Measurements from ENCODE around the gene GPR27.

The GPR27 gene

GRCh38 chr3:71723452-71724170 lies 30.0 kb upstream of the GPR27 start:
- no peak for DNase-seq (ENCODE audit: low read depth)
- H3K4me3 ChIP-seq (ENCODE audit: low read depth, low read length): no peak overlapping the region
- TF ChIP-seq, protein P1, sequence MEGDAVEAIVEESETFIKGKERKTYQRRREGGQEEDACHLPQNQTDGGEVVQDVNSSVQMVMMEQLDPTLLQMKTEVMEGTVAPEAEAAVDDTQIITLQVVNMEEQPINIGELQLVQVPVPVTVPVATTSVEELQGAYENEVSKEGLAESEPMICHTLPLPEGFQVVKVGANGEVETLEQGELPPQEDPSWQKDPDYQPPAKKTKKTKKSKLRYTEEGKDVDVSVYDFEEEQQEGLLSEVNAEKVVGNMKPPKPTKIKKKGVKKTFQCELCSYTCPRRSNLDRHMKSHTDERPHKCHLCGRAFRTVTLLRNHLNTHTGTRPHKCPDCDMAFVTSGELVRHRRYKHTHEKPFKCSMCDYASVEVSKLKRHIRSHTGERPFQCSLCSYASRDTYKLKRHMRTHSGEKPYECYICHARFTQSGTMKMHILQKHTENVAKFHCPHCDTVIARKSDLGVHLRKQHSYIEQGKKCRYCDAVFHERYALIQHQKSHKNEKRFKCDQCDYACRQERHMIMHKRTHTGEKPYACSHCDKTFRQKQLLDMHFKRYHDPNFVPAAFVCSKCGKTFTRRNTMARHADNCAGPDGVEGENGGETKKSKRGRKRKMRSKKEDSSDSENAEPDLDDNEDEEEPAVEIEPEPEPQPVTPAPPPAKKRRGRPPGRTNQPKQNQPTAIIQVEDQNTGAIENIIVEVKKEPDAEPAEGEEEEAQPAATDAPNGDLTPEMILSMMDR (conservative IDR thresholded peaks at IDR 0.05; ENCODE audit: low read depth, low read length): no peak

DNA sequence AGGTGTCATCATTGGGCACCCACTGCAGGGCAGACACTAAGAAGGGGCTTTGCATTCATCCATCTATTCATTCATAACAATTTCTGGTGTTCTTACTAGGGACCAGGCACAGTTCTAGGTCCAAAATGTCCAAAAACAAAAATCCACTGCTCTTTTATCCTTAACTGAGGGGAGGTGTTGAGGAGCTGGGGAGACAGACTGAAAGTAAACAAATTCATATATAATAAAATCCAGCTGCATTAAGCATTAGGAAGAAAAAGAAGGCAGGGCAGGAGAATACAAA lies 29.5 kb upstream of the GPR27 start:
- peak overlapping the region; percentile 70 for H3K4me3 ChIP-seq (ENCODE audit: low read depth, low read length)
- DNase-seq (ENCODE audit: low read depth): no peak
- TF ChIP-seq, protein P1 (conservative IDR thresholded peaks at IDR 0.05; ENCODE audit: low read depth, low read length): no peak

DNA sequence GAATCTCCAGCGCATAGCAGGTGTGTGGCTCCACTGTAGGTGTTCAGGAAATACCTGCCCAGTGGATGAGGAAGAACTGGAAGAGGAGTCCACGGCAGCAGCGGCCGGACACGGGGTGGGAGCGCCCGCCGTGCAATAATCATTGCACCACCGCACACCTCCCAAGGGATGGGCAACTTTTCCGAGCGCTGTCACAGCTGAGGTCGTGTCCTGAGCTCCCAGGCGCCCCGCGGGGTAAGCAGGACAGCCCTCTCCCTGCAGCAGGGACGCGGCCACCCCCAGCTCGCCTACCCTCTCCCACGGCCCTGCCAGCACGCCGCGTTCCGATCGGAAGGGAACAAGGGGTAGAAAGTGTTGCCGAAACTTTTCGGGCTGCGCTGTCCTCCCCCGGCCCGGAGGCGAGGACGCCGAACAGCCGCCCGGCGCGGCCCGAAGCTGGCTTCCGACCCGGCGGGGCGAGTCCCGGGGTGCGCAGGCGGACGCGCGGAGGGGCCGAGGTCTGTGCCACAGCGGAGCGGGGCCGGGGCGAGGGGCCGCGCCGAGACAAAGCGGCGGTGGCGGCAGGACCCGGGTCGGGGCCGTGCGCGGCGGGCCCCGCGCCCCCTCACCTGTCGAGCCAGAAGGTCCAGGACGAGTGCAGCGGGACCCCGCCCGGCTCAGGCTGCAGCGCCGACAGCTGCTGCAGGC lies 28.9 kb upstream of the GPR27 start:
- peak overlapping the region; percentile 70 for H3K4me3 ChIP-seq (ENCODE audit: low read depth, low read length)
- TF ChIP-seq, protein P1 (conservative IDR thresholded peaks at IDR 0.05; ENCODE audit: low read depth, low read length): no peak
- DNase-seq (ENCODE audit: low read depth): no peak

DNA sequence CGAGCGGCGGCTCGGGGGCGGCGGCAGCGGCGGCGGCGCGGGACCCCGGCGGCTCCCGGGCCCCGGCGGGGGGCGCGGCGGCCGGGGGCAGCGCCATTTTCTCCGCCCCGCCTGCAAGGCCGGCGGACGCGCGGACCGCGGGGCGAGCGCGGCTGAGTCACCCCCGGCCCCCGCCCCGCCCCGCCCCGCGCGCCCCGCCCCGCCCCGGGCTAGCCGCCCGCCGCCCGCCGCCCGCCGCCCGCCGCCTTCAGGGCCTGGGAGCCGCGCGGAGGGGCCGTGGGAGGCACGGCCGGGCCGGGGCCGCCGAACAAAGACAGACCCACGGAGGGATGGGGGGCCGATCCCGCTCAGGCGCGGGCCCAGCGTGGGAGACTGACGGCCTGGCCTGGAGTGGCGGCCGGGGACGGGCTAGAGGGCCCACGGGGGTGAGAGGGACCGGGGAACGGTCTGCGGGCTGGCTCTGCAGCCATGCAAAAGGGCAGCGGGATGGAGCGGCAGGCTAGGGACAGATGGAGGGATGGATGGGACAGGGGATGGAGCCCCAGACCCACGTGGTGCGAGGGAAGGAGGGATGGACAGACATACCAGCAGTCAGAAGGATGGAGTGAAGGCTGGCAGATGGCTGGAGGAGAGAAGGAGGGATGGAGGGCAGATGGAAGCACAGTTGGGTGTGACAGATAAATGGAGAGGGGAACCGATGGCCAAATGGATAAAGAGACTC lies 28.2 kb upstream of the GPR27 start, which contains the start of gene EIF4E3:
Gene EIF4E3 (minus strand): TSS at position 132 of the 721 bp plus-strand sequence. CDS start 35 bp downstream, at position 97.
- DNase-seq (ENCODE audit: low read depth): peak; percentile 17
- TF ChIP-seq, protein P1 (conservative IDR thresholded peaks at IDR 0.05; ENCODE audit: low read depth, low read length): no peak
- peak within 1 kb of the TSS; percentile 70 for H3K4me3 ChIP-seq (ENCODE audit: low read depth, low read length)

- H3K4me3 ChIP-seq (ENCODE audit: low read depth, low read length): no peak overlapping the region
- DNase-seq (ENCODE audit: low read depth): no peak
- TF ChIP-seq, protein P1 (conservative IDR thresholded peaks at IDR 0.05; ENCODE audit: low read depth, low read length): no peak
These were observed 27.5 kb upstream of the GPR27 start for GRCh38 chr3:71726146-71726545.

DNA sequence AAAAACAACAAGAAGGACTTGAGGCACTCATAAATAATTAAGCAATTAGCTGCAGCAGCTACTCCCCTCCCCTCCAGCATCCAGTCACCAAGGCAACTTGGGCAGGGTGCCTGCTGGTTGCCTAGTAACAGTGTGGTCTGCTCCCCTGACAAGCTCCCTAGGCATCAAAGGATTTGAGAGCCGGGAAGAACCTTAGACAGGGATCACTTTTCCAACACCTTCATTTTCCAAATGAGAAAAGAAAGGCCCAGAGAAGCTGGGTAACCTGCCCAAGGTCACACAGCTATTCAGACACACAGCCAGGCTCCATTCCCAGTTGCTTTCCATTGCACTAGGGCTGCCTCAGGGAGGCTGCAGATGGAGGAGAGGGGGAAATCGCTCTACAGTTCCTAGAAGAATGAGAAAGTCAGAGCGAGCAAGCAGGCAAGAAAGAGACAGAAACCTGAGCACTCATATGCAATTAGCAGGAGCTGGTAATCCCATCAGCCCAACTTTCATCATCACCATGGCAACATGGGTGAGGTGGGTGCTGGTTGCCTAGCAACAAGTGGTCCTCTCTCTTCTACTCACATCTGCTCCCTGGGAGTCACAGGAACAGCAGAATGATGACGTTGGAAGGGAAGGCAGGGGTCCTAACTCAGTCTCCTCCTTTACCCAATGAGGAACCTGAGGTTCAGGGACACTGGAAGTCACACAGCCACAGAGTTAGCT lies 24.9 kb upstream of the GPR27 start:
- TF ChIP-seq, protein P1 (conservative IDR thresholded peaks at IDR 0.05; ENCODE audit: low read depth, low read length): no peak
- no peak overlapping the region for H3K4me3 ChIP-seq (ENCODE audit: low read depth, low read length)
- DNase-seq (ENCODE audit: low read depth): no peak

Data from choroid plexus epithelial cell (primary cell).